Psoas muscle (tissue), 8 donors: ENCODE data around the gene SLC25A39. TPM values are rescaled to one million over a fixed set of nuclear protein-coding genes. Genes with fewer than 3 reads are reported as not detected.
"Not testable (repeated sequence)": the region's sequence is repeated elsewhere in the genome, so short reads cannot be mapped to it uniquely, and the experiment has no call there.

ENCODE experiments used
- ATAC-seq, 4 donors: fragments of 200-7000 bp; cut with Tn5 transposase; one replicate each; pipeline ENCODE4 v1.9.1; 2020; ENCODE audit warnings: moderate library complexity in 3 of 4, mild to moderate bottlenecking in 2 of 4
- DNase-seq, 2 donors: peaks; one replicate each; pipeline ENCODE4 v3.0.0-alpha.2; 2020
- H3K27ac ChIP-seq: fragments of 200-600 bp; one replicate; pipeline ENCODE4 v1.8.0; 2022
- H3K27me3 ChIP-seq, 3 donors: fragments of 200-600 bp in 1 of 3; one replicate each; pipeline versions ENCODE4 v1.6.1 to v1.8.0; 2013 to 2022; ENCODE audit warnings: low read length in 2 of 3, mild to moderate bottlenecking in 2 of 3, moderate library complexity in 1 of 3; ENCODE audit not compliant: insufficient read depth in 3 of 3
- H3K36me3 ChIP-seq, 2 donors: fragments of 200-600 bp in 1 of 2; one replicate each; pipeline versions ENCODE4 v1.6.1 to v1.8.0; 2013 to 2022; ENCODE audit warnings: low read depth in 1 of 2, mild to moderate bottlenecking in 1 of 2, moderate library complexity in 1 of 2; ENCODE audit not compliant: insufficient read depth in 1 of 2
- H3K4me1 ChIP-seq: fragments of 200-600 bp; one replicate; pipeline ENCODE4 v1.8.0; 2022
- H3K4me3 ChIP-seq: fragments of 200-600 bp; one replicate; pipeline ENCODE4 v1.8.0; 2022; ENCODE audit warnings: mild to moderate bottlenecking
- H3K9me3 ChIP-seq: fragments of 200-600 bp; one replicate; pipeline ENCODE4 v1.8.0; 2022
- WGBS, 3 donors: extraction: QIAGEN DNeasy Blood & Tissue Kit; methylation state at CpG; one replicate each; pipeline versions ENCODE4 v1.1.6 to v1.1.7; 2013; 5-methylcytosine and 5-hydroxymethylcytosine counted together
- intact Hi-C, 2 donors: fragments of 100-400 bp; cut with DNase I; formaldehyde crosslinking; loops; one replicate each; pipeline versions ENCODE4 v1.11.0 to v1.14.2; 2022
- polyA plus RNA-seq, 3 donors: library from polyadenylated mRNA; stranded (reverse); fragments of 200-250 nt; gene quantifications; one replicate each; pipeline ENCODE4 v1.2.3, GENCODE V29; 2013
- total RNA-seq, 4 donors: library from RNA; stranded (reverse); fragmentation: NEBNext Ultra II Directional in 2 of 4; extraction: Animal tissue kit (Norgen Biotek cat#: 25700) in 2 of 4; gene quantifications; one replicate each; pipeline versions ENCODE4 v1.2.1 to v1.2.4, GENCODE V29; 2021 to 2023
- TF ChIP-seq, protein P1 (sequence below): fragments of 200-600 bp; IDR thresholded peaks from one replicate; pipeline ENCODE4 v1.8.0; 2022; ENCODE audit warnings: antibody characterized with exemption
- donor health status: healthy with polysubstance abuse.
- donor health status: DM: no; HTN: no; CAD: no; lungs with moderate emphysema.
- donor health status: Bipolar disorder and iron deficiency.
- donor health status: healthy.
- donor health status: DM: yes; HTN: yes; CAD: no.
- donor health status: DM: no; HTN: no; CAD: no.
- donor health status: DM: no; HTN: no; CAD: no.
- donor health status: DM: yes; HTN: yes; CAD: no.

SLC25A39 gene
- total and polyA plus RNA-seq, 7 donors, result 36.4 to 79.3 (median 42.4) TPM

DNA sequence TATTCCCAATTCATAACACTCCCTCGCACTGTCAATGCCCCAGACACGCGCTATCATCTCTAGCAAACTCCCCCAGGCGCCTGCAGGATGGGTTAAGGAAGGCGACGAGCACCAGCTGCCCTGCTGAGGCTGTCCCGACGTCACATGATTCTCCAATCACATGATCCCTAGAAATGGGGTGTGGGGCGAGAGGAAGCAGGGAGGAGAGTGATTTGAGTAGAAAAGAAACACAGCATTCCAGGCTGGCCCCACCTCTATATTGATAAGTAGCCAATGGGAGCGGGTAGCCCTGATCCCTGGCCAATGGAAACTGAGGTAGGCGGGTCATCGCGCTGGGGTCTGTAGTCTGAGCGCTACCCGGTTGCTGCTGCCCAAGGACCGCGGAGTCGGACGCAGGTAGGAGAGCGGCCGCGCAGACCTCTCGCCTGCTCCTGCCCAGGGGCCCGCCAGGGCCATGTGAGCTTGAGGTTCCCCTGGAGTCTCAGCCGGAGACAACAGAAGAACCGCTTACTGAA is 20.4 kb upstream of the SLC25A39 start, which contains the start of gene GRN:
Gene GRN (plus strand): TSS at position 364 of the 515 bp plus-strand sequence. CDS start 3,863 bp downstream, outside the sequence.
- intact Hi-C loops, result loop anchor here (5.0 kb wide), 3 partner anchors 133 to 203 kb away; partner anchors contain the start of gene HROB (in 1 of the 2)
- 0 to 1% (median 1%) methylated on average over 26 of the region's 26 CpGs for WGBS, 3 donors

DNA sequence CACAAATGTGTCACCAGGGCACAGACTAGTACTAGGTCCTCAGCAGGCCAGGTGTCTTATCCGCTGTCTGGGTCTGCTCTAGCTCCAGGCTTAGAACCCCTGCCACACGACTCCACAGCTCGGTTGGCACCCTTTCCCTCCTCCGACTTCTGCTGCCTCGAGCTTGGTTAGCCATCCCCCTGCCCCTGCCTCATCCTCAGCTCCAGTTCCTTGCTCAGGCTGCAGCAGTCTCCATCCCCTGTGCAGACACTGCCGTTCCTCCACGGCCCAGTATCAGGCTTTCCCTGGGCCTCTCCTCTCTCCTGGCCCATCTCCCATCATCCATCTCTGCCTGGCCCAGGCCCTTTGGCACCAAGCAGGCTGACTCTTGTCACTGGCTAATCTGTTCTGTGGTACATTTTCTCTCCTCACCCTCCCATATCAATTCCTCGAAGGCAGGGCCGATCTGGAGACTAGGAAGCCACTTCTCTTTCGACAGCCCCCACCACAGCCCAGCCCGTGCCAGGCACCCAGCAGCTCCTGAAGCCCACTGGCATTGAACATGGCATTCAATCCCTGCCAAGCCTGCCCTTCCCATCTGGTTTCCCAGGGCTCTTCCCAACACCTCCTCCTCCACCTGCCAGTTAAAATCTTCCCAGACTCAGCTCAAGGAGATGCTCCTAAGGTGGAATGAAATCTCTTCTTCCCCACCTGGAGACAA is 19.0 kb upstream of the SLC25A39 start:
- no peaks in the 10 kb centered on the region for H3K36me3 ChIP-seq
- no peak for ATAC-seq
- no peaks in the 10 kb centered on the region for H3K27me3 ChIP-seq
- H3K9me3 ChIP-seq, result no peaks in the 10 kb centered on the region
- no peak overlapping the region for H3K4me3 ChIP-seq
- no peak for DNase-seq
- H3K4me1 ChIP-seq, result peaks cover 5% of the 10 kb centered on the region
- H3K27ac ChIP-seq, result no peak overlapping the region
- intact Hi-C loops, result no loop called here
- 70 to 73% (median 72%) methylated on average over 11 of the region's 11 CpGs for WGBS, 3 donors
- TF ChIP-seq, protein P1, sequence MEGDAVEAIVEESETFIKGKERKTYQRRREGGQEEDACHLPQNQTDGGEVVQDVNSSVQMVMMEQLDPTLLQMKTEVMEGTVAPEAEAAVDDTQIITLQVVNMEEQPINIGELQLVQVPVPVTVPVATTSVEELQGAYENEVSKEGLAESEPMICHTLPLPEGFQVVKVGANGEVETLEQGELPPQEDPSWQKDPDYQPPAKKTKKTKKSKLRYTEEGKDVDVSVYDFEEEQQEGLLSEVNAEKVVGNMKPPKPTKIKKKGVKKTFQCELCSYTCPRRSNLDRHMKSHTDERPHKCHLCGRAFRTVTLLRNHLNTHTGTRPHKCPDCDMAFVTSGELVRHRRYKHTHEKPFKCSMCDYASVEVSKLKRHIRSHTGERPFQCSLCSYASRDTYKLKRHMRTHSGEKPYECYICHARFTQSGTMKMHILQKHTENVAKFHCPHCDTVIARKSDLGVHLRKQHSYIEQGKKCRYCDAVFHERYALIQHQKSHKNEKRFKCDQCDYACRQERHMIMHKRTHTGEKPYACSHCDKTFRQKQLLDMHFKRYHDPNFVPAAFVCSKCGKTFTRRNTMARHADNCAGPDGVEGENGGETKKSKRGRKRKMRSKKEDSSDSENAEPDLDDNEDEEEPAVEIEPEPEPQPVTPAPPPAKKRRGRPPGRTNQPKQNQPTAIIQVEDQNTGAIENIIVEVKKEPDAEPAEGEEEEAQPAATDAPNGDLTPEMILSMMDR, result no peak

More for the DNA sequence above, 20.4 kb upstream of the SLC25A39 start, which contains the start of gene GRN:
- no peaks in the 10 kb centered on the region for H3K27me3 ChIP-seq
- peak within 1 kb of the TSS; percentile 84 for H3K4me3 ChIP-seq
- ATAC-seq, result peak; percentile 97 to 99 (median 98)
- H3K27ac ChIP-seq, result peak within 1 kb of the TSS; percentile 86
- H3K36me3 ChIP-seq, result peaks cover 0 to 12% of the 10 kb centered on the region in 2 donors
- TF ChIP-seq, protein P1, result no peak
- DNase-seq, result peak; percentile 89 to 93
- no peaks in the 10 kb centered on the region for H3K9me3 ChIP-seq
- peaks cover 5% of the 10 kb centered on the region for H3K4me1 ChIP-seq

DNA sequence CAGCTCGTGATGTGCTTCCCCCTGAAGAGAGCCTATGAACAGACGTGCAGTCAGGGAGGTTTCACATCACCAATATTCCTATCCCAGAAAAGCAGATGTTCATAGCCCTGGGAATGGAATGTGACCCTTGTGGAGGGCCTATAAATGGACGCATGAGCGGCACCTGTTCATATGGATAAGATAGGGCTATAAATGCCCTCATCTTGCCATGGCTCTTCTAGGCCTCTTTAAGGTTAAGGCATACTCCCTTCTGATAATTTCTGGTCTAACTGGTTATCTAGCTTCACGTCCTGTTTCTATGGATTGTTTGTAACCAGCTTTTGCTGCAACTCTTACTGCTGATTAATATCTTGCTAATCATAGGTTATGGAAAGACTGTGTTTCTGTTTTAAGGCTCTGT is 15.9 kb upstream of the SLC25A39 start:
- H3K4me1 ChIP-seq, intact Hi-C loops, H3K27ac ChIP-seq, H3K4me3 ChIP-seq, DNase-seq, ATAC-seq, H3K27me3 ChIP-seq, H3K9me3 ChIP-seq, H3K36me3 ChIP-seq: not testable (repeated sequence)
- WGBS, 3 donors, result 52 to 60% (median 59%) methylated on average over 5 of the region's 5 CpGs

DNA sequence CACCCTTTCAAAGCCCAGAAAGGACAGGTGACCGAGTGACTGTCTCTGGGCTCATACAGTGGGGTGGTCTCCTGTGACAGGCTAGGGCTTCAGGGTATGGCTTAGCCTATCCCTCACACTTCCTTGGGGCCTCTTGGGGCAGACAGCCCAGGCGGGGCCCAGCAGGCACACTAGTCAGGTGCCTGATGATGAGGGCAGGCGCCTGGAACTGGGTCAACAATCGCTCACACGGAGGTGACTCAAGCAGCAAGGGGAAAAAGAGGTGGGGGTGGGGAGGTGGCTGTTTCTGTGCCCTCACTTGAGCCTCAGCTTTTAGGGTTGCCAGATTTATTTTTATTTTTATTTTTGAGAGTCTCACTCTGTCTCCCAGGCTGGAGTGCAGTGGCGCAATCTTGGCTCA is 14.1 kb upstream of the SLC25A39 start:
- WGBS, 3 donors, result 55 to 62% (median 57%) methylated on average over 6 of the region's 6 CpGs
- ATAC-seq (no peak), DNase-seq (no peak)
- TF ChIP-seq, protein P1, result no peak
- Histone ChIP-seq H3K27ac (no peak overlapping the region), H3K36me3 (no peaks in the 10 kb centered on the region), H3K27me3 (no peaks in the 10 kb centered on the region), H3K4me1 (no peaks in the 10 kb centered on the region), H3K4me3 (no peak overlapping the region), H3K9me3 (no peaks in the 10 kb centered on the region)
- intact Hi-C loops, result no loop called here

DNA sequence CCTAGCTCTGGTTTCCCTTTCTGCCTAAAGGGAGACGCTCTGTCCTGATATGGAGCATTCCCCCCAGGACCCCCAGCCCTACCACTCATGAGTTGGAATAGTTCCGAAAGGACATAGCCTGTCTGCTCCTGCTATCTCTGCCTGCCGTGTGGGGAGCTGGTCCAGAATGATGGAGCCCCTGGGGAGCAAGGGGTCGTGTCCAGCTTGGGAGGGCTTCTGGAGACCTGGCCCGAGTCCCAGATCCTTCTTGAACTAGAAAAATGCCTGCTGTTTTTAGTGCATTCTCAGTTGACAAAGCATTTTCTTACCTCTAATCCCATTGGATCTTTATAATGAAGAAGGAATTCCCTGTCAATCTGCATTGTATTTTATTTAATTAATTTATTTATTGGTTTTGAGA is 11.3 kb upstream of the SLC25A39 start:
- ATAC-seq (no peak), DNase-seq (no peak)
- no peaks in the 10 kb centered on the region for H3K27me3 ChIP-seq
- TF ChIP-seq, protein P1, result no peak
- no peaks in the 10 kb centered on the region for H3K9me3 ChIP-seq
- H3K4me3 ChIP-seq, result no peak overlapping the region
- no peaks in the 10 kb centered on the region for H3K36me3 ChIP-seq
- peaks cover 5% of the 10 kb centered on the region for H3K4me1 ChIP-seq
- H3K27ac ChIP-seq, result no peak overlapping the region
- 35 to 46% (median 42%) methylated on average over 5 of the region's 5 CpGs for WGBS, 3 donors
- intact Hi-C loops, result no loop called here
